Central memory CD8-positive, alpha-beta T cell (primary cell): Measurements from ENCODE around the gene CPNE1.

Source experiments
- ATAC-seq: fragments of 150-1000 bp; cut with Tn5 transposase; replicated peaks from 2 replicates; pipeline ENCODE4 v1.10.0; 2022; ENCODE audit warnings: mild to moderate bottlenecking, moderate FRiP score, moderate number of reproducible peaks; ENCODE audit not compliant: poor library complexity, severe bottlenecking; ENCODE audit errors: extremely low read depth
- DNase-seq, 2 donors: peaks; one replicate each; pipeline ENCODE4 v3.0.0; 2021; ENCODE audit warnings: low spot score in 2 of 2
- H3K27ac Mint-ChIP-seq: one replicate; pipeline ENCODE4 v1.8.0; 2022; ENCODE audit warnings: low read depth, mild to moderate bottlenecking, moderate library complexity, mixed read lengths
- H3K27me3 Mint-ChIP-seq: one replicate; pipeline ENCODE4 v1.8.0; 2022; ENCODE audit warnings: mixed read lengths
- H3K36me3 Mint-ChIP-seq: one replicate; pipeline ENCODE4 v1.8.0; 2022; ENCODE audit warnings: mild to moderate bottlenecking, moderate library complexity, mixed read lengths; ENCODE audit not compliant: insufficient read depth
- H3K4me1 Mint-ChIP-seq: one replicate; pipeline ENCODE4 v1.8.0; 2022; ENCODE audit warnings: mixed read lengths
- H3K4me3 Mint-ChIP-seq: one replicate; pipeline ENCODE4 v1.8.0; 2022; ENCODE audit warnings: mild to moderate bottlenecking, moderate library complexity, mixed read lengths
- H3K9me3 Mint-ChIP-seq: one replicate; pipeline ENCODE4 v1.8.0; 2022; ENCODE audit warnings: mixed read lengths

Gene CPNE1

GRCh38 chr20:35592339-35592974 lies 72.2 kb downstream of the CPNE1 start:
- Mint-ChIP-seq H3K27me3 (no peaks in the 10 kb centered on the region), H3K4me3 (no peak overlapping the region), H3K36me3 (no peaks in the 10 kb centered on the region), H3K4me1 (no peaks in the 10 kb centered on the region), H3K9me3 (no peaks in the 10 kb centered on the region), H3K27ac (no peak overlapping the region)
- ATAC-seq (no peak), DNase-seq (no peak)

GRCh38 chr20:35588397-35588796 lies 76.3 kb downstream of the CPNE1 start:
- H3K27ac Mint-ChIP-seq: no peak overlapping the region
- H3K9me3 Mint-ChIP-seq: no peaks in the 10 kb centered on the region
- no peak overlapping the region for H3K4me3 Mint-ChIP-seq
- no peaks in the 10 kb centered on the region for H3K36me3 Mint-ChIP-seq
- no peak for ATAC-seq
- no peaks in the 10 kb centered on the region for H3K27me3 Mint-ChIP-seq
- DNase-seq: no peak
- H3K4me1 Mint-ChIP-seq: no peaks in the 10 kb centered on the region

GRCh38 chr20:35587436-35587835 lies 77.3 kb downstream of the CPNE1 start:
- Mint-ChIP-seq H3K9me3 (no peaks in the 10 kb centered on the region), H3K27me3 (no peaks in the 10 kb centered on the region), H3K4me3 (no peak overlapping the region), H3K4me1 (no peaks in the 10 kb centered on the region), H3K27ac (no peak overlapping the region), H3K36me3 (no peaks in the 10 kb centered on the region)
- DNase-seq: no peak
- no peak for ATAC-seq

- no peak overlapping the region for H3K4me3 Mint-ChIP-seq
- no peak overlapping the region for H3K27ac Mint-ChIP-seq
- ATAC-seq: no peak
- no peak for DNase-seq
- H3K9me3 Mint-ChIP-seq: no peaks in the 10 kb centered on the region
- no peaks in the 10 kb centered on the region for H3K4me1 Mint-ChIP-seq
- H3K36me3 Mint-ChIP-seq: no peaks in the 10 kb centered on the region
- H3K27me3 Mint-ChIP-seq: no peaks in the 10 kb centered on the region
Observed at GRCh38 chr20:35586751-35587425, 77.8 kb downstream of the CPNE1 start.

GRCh38 chr20:35583636-35584560 lies 80.8 kb downstream of the CPNE1 start:
- DNase-seq: no peak
- no peak overlapping the region for H3K4me3 Mint-ChIP-seq
- H3K36me3 Mint-ChIP-seq: no peaks in the 10 kb centered on the region
- peaks cover 4% of the 10 kb centered on the region for H3K27me3 Mint-ChIP-seq
- peaks cover 6% of the 10 kb centered on the region for H3K9me3 Mint-ChIP-seq
- H3K4me1 Mint-ChIP-seq: no peaks in the 10 kb centered on the region
- H3K27ac Mint-ChIP-seq: no peak overlapping the region
- no peak for ATAC-seq

GRCh38 chr20:35582741-35583404 lies 81.8 kb downstream of the CPNE1 start:
- peaks cover 9% of the 10 kb centered on the region for H3K27me3 Mint-ChIP-seq
- ATAC-seq (no peak), DNase-seq (no peak)
- no peaks in the 10 kb centered on the region for H3K36me3 Mint-ChIP-seq
- H3K4me1 Mint-ChIP-seq: no peaks in the 10 kb centered on the region
- H3K27ac Mint-ChIP-seq: no peak overlapping the region
- no peak overlapping the region for H3K4me3 Mint-ChIP-seq
- H3K9me3 Mint-ChIP-seq: peaks cover 6% of the 10 kb centered on the region

GRCh38 chr20:35582131-35582530 lies 82.6 kb downstream of the CPNE1 start:
- Mint-ChIP-seq H3K27ac (no peak overlapping the region), H3K4me1 (no peaks in the 10 kb centered on the region), H3K27me3 (peaks cover 9% of the 10 kb centered on the region), H3K4me3 (no peak overlapping the region), H3K9me3 (peaks cover 6% of the 10 kb centered on the region), H3K36me3 (no peaks in the 10 kb centered on the region)
- ATAC-seq: no peak
- DNase-seq: no peak

- Mint-ChIP-seq H3K4me1 (no peaks in the 10 kb centered on the region), H3K27me3 (peaks cover 9% of the 10 kb centered on the region), H3K4me3 (no peak overlapping the region), H3K36me3 (no peaks in the 10 kb centered on the region), H3K9me3 (peaks cover 6% of the 10 kb centered on the region), H3K27ac (no peak overlapping the region)
- no peak for ATAC-seq
- no peak for DNase-seq
Observed at GRCh38 chr20:35579196-35579595, 85.5 kb downstream of the CPNE1 start.

- H3K36me3 Mint-ChIP-seq: no peaks in the 10 kb centered on the region
- peaks cover 9% of the 10 kb centered on the region for H3K27me3 Mint-ChIP-seq
- ATAC-seq (no peak), DNase-seq (no peak)
- no peaks in the 10 kb centered on the region for H3K4me1 Mint-ChIP-seq
- no peak overlapping the region for H3K4me3 Mint-ChIP-seq
- H3K27ac Mint-ChIP-seq: no peak overlapping the region
- peaks cover 6% of the 10 kb centered on the region for H3K9me3 Mint-ChIP-seq
Observed at GRCh38 chr20:35578469-35578868, 86.2 kb downstream of the CPNE1 start.

GRCh38 chr20:35576816-35577215 lies 87.9 kb downstream of the CPNE1 start:
- ATAC-seq: no peak
- Mint-ChIP-seq H3K36me3 (peaks cover 2% of the 10 kb centered on the region), H3K27me3 (peaks cover 9% of the 10 kb centered on the region)

More at GRCh38 chr20:35576816-35577215, 87.9 kb downstream of the CPNE1 start:
- Mint-ChIP-seq H3K27ac (no peak overlapping the region), H3K4me3 (no peak overlapping the region), H3K4me1 (no peaks in the 10 kb centered on the region), H3K9me3 (peaks cover 12% of the 10 kb centered on the region)
- DNase-seq: no peak
